Left renal pelvis (tissue), 4 donors: ENCODE results near the gene RUNDC3A. TPM values are rescaled to one million over a fixed set of nuclear protein-coding genes. Genes with fewer than 3 reads are reported as not detected.

Experiments used
- DNase-seq, 4 donors: peaks; one replicate each; pipeline ENCODE4 v3.0.0-alpha.2; 2013; ENCODE audit warnings: low read depth in 4 of 4, low spot score in 3 of 4
- polyA plus RNA-seq, 4 donors: library from polyadenylated mRNA; unstranded; fragments of 120-200 nt; gene quantifications; one replicate each; pipeline ENCODE4 v1.2.1, GENCODE V29; 2013; ENCODE audit not compliant: insufficient read length in 4 of 4

The RUNDC3A gene
- polyA plus RNA-seq = 10 to 100 TPM in 1 of 4 donors, 1 to 10 TPM in 3; 1.5 to 12.2 (median 2.0) TPM

DNA sequence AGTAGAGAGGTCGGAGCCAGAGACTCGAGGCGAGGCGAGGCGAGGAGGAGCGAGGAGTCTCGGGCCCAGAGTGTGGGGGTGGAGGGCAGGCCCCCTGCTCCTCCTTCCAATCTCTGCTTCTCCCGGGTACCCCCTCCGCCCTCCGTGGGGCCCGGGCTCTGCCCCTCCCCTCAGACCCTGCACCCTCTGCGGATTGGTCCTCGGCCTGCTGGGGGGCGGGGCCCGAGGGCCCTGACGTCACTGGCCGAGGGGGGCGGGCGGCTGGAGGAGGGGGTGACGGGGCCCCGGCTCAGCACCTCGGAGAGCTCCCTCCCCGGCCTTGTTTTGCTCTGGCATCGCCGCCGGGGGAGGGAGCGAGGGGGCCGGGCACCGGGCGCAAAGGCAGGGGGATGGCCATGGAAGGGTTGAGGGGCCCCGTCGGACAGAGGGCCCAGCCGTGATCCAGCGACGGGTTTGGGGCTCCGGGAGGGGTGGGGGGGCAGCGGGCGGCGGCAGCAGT is at the start of gene RUNDC3A:
Gene RUNDC3A (plus strand): TSS at position 282 of the 499 bp plus-strand sequence. CDS start 232 bp downstream, outside the sequence.
- DNase-seq = peak; percentile 68 to 81 (median 78)

GRCh38 chr17:44258811-44259351 is 49.5 kb upstream of the RUNDC3A start:
- DNase-seq = no peak

- no peak for DNase-seq
Measured at GRCh38 chr17:44260296-44260695, 48.1 kb upstream of the RUNDC3A start.

- no peak for DNase-seq
Measured at GRCh38 chr17:44262654-44263225, 45.7 kb upstream of the RUNDC3A start.

GRCh38 chr17:44263345-44263902 is 45.0 kb upstream of the RUNDC3A start:
- DNase-seq = no peak

DNA sequence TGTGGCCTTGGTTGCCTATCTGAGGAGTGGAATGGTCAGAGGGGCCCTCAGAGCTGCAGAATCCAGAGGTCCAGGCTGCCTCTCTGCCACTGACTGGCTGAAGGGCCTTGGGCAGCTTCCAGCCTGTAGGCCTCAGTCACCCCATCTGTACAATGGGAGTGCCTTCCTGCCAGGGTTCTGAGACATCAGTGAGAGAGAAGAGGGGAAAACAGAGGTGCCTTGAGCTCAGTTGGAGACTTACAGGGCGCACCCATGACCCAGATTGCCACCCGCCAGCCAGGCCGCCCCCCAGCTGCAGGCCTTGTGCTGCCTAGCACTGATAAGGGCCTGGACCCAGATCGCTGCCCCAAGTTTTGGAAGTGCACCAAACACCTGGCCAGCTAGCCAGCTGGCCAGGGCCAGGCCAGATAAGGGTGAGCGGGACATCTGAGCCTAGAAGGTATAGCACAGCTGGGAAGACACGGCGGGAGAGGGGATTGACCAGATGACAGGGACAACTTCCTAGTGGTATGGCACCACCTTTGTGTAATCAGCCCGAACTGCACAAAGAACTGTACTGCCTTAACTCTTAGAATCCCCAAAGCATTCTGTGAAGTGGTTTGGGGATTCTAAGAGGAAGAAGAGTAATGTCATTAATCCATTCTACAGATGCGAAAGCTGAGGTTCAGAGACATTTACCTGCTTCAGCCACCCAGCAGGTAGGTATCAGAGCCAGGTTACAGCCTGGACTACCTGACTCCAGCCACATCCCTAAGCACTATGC is 41.8 kb upstream of the RUNDC3A start:
- DNase-seq = no peak

GRCh38 chr17:44267165-44267455 is 41.3 kb upstream of the RUNDC3A start:
- DNase-seq = no peak

GRCh38 chr17:44267818-44268490 is 40.4 kb upstream of the RUNDC3A start, which contains the start of gene SLC4A1:
Gene SLC4A1 (minus strand): TSS chr17:44268135. CDS start chr17:44262866, 5,269 bp downstream.
- DNase-seq = no peak

DNA sequence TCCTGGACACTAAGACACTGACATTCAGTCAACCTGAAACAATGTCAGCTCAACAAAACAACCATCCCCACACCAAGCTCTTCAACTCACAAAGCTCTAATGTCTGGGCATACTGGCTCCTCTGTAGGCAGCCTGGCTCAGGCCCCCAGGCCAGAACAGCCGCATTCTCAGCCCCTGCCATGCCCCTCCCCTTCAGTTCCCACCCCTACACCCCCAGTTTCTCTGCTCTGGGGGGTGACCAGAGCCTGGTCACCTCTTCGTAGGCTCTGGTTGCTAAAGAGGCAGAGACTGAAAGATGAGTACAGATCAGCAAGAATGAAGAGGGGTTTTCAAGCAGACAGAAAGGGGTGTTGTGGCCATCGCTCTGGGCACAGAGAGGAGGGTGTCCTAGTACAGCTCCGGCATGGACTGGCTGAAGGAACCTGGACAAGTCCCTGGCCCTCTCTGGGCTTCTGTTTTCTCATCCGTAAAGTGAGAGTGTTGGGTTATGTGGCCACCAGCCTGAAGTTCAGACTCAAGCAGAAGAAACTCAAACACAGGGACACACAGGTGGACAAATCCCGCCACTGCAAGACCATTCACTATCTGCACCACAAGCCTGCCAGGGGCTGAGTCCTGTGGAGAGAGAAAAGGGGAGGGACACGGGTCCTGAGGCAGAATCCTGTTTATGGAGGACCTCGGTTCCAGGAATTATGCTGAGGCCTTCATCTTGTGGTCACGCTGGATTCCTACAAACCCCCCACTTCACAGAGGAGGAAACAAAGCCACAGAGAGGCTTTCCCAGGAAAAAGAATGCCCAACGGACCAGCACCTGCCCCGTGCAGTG is 39.5 kb upstream of the RUNDC3A start:
- DNase-seq = no peak

- no peak for DNase-seq
Measured at GRCh38 chr17:44269535-44270240, 38.7 kb upstream of the RUNDC3A start.

DNA sequence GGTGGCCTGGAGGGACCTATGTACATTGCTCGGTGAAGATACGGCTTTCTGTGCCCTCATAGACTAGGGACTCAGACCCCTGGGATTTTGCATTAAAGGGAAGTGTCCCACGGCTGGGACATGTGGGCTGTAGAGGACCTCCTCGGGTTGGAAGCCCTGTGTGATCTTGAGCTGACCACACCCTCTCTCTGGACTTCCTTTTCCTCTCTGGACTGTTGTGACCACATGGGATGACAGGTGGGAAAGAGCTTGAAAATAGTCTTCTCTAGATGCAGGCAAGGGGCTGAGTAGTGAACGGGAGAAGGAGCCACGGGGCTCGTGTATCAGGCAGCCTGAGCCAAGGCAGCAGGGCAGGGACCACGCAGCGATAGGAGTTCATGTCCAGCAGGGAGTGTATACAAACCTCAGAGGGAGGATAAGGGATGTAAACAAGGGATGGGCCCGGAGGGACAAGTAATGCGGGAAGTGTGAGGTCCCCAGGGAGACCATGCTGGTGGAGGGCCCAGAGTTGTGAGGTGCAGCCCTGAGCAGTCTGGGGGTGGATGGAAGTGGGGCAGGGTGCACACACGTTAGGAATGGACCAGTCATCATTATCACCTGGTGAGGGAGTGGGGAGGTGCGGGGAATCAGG is 36.0 kb upstream of the RUNDC3A start:
- no peak for DNase-seq

GRCh38 chr17:44272954-44273353 is 35.4 kb upstream of the RUNDC3A start:
- DNase-seq = no peak

DNA sequence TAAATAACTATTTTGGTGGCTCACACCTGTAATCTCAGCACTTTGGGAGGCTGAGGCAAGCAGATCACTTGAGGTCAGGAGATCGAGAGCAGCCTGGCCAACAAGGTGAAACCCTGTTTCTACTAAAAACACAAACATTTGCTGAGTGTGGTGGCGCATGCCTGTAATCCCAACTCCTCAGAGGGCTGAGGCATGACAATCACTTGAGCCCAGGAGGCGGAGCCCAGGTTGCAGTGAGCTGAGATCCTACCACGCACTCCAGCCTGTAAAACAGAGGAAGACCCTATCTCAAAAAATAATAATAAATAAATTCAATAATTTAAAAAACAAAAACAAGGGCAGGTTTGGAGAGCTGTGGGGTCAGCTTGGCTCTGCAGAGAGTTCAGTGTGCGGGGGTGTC is 34.8 kb upstream of the RUNDC3A start:
- no peak for DNase-seq

DNA sequence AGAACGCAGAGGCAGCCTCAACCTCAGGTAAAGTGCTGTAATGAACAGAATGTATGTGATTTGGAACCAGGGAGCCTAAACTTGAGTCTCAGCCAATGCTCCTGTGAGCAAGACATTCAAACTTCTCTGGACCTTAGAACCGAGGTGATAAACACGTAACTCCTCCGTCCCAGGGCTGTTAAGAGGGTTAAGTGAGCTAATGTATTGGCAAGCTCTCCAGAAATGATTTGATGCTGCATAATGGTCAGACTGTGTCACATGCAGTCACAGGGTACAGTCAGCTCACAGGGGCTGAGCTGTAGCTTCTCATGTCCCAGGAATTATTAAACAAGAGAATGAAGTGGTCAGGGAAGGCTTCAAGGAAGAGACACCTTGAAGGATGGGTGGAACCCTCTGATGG is 30.4 kb upstream of the RUNDC3A start:
- no peak for DNase-seq

GRCh38 chr17:44279346-44279665 is 29.1 kb upstream of the RUNDC3A start:
- no peak for DNase-seq

DNA sequence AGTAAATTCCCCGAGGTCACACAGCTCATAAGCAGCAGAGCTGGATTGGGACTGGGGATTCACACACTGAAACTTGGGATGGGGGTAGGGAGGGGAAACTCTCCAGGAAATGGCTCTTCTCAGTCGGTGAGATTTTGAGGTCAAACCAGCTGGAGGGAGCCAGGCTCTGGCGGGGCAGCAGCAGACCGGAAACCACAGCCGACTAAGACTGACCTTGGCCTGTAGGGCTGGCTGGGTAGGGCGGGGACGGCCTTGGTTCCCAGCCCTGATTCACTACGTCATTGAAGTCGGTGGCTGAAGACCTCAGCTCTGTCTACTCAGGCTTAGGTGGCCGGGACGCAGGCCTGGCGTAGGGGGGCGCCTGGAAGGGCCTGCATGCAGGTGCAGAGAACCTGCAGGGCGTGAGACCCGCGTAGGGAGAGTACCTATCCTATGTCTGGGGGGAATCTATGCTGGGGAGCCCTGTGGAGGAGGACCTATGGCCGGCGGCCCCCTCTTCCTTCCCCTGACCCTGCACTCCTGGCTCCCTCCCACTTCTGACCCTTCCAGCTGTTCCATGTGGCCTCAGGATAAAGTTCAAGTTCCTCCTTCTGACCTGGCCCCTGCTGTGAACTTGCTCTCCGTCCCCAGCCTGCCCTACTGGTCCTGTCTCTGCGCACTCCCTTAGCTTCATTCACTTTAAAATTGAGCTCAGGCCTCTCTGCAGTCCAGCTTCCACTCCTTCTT is 28.6 kb upstream of the RUNDC3A start:
- peak in 3 of 4 donors; percentile 8 to 33 (median 24) for DNase-seq

GRCh38 chr17:44280392-44280937 is 27.9 kb upstream of the RUNDC3A start:
- DNase-seq = no peak

DNA sequence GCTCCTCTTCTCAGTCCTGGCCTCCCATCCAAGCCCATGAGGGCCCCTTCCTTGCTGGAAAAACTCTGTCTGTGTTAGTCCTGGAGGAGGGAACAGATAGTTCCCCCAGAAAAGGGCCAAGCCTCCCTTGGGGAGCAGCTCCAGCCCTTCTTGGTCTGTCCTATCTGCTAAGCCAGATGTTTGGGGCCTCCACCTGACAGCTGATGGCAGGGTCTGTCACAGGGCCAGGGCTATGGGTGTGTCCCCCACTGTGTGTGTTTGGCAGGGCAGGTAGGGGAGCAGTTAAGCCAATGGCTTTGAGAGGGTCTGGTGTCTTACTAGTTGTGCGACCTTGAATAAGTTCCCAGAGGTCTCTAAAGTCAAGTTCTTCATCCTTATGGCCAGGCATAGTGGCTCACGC is 26.8 kb upstream of the RUNDC3A start:
- DNase-seq = no peak
